ENCODE data around the gene LRP8. TPM values are rescaled to one million over a fixed set of nuclear protein-coding genes. Genes with fewer than 3 reads are reported as not detected.

The LRP8 gene
- total and polyA plus RNA-seq, 9 of the 15 experiments (the other 6 are each of a cell fraction or from before 2014, with no cell fraction given): 7.1 to 56.1 (median 31.3) TPM

- TF ChIP-seq NUFIP1 (IDR thresholded peaks at IDR 0.05; ENCODE audit: partially characterized antibody) (no peak), HMG20A (CRISPR knock-in tag; conservative IDR thresholded peaks at IDR 0.05) (no peak), RFX5 (IDR thresholded peaks at IDR 0.05; ENCODE audit: low read depth, low read length) (peak; percentile 67; the same call in 1 of the 2 replicates), ZNF717 (CRISPR knock-in tag; IDR thresholded peaks at IDR 0.05) (no peak), SMARCA4 (IDR thresholded peaks at IDR 0.05) (no peak), STAT6 (CRISPR knock-in tag; IDR thresholded peaks at IDR 0.05) (no peak), CHCHD3 (CRISPR knock-in tag; IDR thresholded peaks at IDR 0.05) (0 out of 2 replicates have a peak, but pooled peaks have one; percentile 26), NR2F6 (CRISPR knock-in tag; IDR thresholded peaks at IDR 0.05) (no peak), TRIM25 (IDR thresholded peaks at IDR 0.05; ENCODE audit: borderline replicate concordance) (no peak), RUNX1 (IDR thresholded peaks at IDR 0.05; ENCODE audit: low read depth) (no peak), ZNF165 (CRISPR knock-in tag; IDR thresholded peaks at IDR 0.05; ENCODE audit: borderline replicate concordance) (no peak), CTBP1 (IDR thresholded peaks at IDR 0.05; ENCODE audit: borderline replicate concordance) (peak; percentile 60; the same call in 1 of the 2 replicates), ZNF778 (CRISPR knock-in tag; IDR thresholded peaks at IDR 0.05) (no peak), ZNF639 (CRISPR knock-in tag; conservative IDR thresholded peaks at IDR 0.05 in 1 of 2, IDR thresholded peaks at IDR 0.05 in 1 of 2) (peak in 1 of 2 experiments; percentile 72; a peak in 2 of 4 replicates), ZNF232 (CRISPR knock-in tag; IDR thresholded peaks at IDR 0.05) (no peak)
- TF ChIP-seq, protein P1, sequence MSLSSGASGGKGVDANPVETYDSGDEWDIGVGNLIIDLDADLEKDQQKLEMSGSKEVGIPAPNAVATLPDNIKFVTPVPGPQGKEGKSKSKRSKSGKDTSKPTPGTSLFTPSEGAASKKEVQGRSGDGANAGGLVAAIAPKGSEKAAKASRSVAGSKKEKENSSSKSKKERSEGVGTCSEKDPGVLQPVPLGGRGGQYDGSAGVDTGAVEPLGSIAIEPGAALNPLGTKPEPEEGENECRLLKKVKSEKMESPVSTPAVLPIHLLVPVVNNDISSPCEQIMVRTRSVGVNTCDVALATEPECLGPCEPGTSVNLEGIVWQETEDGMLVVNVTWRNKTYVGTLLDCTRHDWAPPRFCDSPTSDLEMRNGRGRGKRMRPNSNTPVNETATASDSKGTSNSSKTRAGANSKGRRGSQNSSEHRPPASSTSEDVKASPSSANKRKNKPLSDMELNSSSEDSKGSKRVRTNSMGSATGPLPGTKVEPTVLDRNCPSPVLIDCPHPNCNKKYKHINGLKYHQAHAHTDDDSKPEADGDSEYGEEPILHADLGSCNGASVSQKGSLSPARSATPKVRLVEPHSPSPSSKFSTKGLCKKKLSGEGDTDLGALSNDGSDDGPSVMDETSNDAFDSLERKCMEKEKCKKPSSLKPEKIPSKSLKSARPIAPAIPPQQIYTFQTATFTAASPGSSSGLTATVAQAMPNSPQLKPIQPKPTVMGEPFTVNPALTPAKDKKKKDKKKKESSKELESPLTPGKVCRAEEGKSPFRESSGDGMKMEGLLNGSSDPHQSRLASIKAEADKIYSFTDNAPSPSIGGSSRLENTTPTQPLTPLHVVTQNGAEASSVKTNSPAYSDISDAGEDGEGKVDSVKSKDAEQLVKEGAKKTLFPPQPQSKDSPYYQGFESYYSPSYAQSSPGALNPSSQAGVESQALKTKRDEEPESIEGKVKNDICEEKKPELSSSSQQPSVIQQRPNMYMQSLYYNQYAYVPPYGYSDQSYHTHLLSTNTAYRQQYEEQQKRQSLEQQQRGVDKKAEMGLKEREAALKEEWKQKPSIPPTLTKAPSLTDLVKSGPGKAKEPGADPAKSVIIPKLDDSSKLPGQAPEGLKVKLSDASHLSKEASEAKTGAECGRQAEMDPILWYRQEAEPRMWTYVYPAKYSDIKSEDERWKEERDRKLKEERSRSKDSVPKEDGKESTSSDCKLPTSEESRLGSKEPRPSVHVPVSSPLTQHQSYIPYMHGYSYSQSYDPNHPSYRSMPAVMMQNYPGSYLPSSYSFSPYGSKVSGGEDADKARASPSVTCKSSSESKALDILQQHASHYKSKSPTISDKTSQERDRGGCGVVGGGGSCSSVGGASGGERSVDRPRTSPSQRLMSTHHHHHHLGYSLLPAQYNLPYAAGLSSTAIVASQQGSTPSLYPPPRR (CRISPR knock-in tag; IDR thresholded peaks at IDR 0.05; ENCODE audit: borderline replicate concordance): no peak
Measured at GRCh38 chr1:53238197-53239155, 89.4 kb downstream of the LRP8 start, which contains the start of gene MAGOH (continued).

All from K562 (cell line).